Small intestine (tissue), 7 donors: Measurements from ENCODE around the gene UBP1. TPM values are rescaled to one million over a fixed set of nuclear protein-coding genes. Genes with fewer than 3 reads are reported as not detected.
"Not testable (repeated sequence)": the region's sequence is repeated elsewhere in the genome, so short reads cannot be mapped to it uniquely, and the experiment has no call there.

Experiments
- DNase-seq, 2 donors: peaks; one replicate each; pipeline versions ENCODE4 v3.0.0 to v3.0.0-alpha.2; 2013
- FAIRE-seq: peaks from 2 replicates; lab custom pipeline; 2012; peaks lifted over from hg19 to GRCh38; lab: Jason Lieb, UNC
- H3K27ac ChIP-seq, 3 donors: one replicate each; pipeline ENCODE4 v1.5.1; 2013; ENCODE audit warnings: low read length in 2 of 3, mild to moderate bottlenecking in 2 of 3, control low read depth in 1 of 3, inconsistent platforms in 1 of 3, low read depth in 1 of 3, moderate library complexity in 1 of 3
- H3K27me3 ChIP-seq, 3 donors: one replicate each; pipeline ENCODE4 v1.6.1; 2013; ENCODE audit warnings: low read length in 3 of 3, inconsistent platforms in 1 of 3; ENCODE audit not compliant: control insufficient read depth in 3 of 3, insufficient read depth in 3 of 3
- H3K36me3 ChIP-seq, 3 donors: one replicate each; pipeline ENCODE4 v1.6.1; 2013; ENCODE audit warnings: low read length in 3 of 3, inconsistent platforms in 1 of 3, low read depth in 1 of 3, mild to moderate bottlenecking in 1 of 3, moderate library complexity in 1 of 3; ENCODE audit not compliant: control insufficient read depth in 3 of 3, insufficient read depth in 2 of 3
- H3K4me1 ChIP-seq, 3 donors: one replicate each; pipeline ENCODE4 v1.6.1; 2013; ENCODE audit warnings: low read length in 2 of 3, inconsistent platforms in 1 of 3, low read depth in 1 of 3, mild to moderate bottlenecking in 1 of 3, moderate library complexity in 1 of 3; ENCODE audit not compliant: control insufficient read depth in 3 of 3, insufficient read depth in 2 of 3
- H3K4me3 ChIP-seq, 3 donors: one replicate each; pipeline ENCODE4 v1.5.1; 2013; ENCODE audit warnings: low read length in 3 of 3, control low read depth in 1 of 3, inconsistent platforms in 1 of 3, low read depth in 1 of 3, mild to moderate bottlenecking in 1 of 3, moderate library complexity in 1 of 3
- H3K9me3 ChIP-seq, 2 donors: one replicate each; pipeline ENCODE4 v1.6.1; 2013; ENCODE audit warnings: low read depth in 1 of 2, low read length in 1 of 2; ENCODE audit not compliant: control insufficient read depth in 2 of 2, insufficient read depth in 1 of 2
- WGBS, 3 donors: extraction: QIAGEN DNeasy Blood & Tissue Kit; methylation state at CpG; one replicate each; pipeline ENCODE4 v1.1.7; 2013; 5-methylcytosine and 5-hydroxymethylcytosine counted together
- polyA plus RNA-seq, 4 donors: library from polyadenylated mRNA; stranded (reverse) in 3 of 4; unstranded in 1 of 4; fragments of 200-250 nt in 3 of 4; fragments of 120-200 nt in 1 of 4; gene quantifications; one replicate each; pipeline versions ENCODE4 v1.2.1 to v1.2.3, GENCODE V29; 2013
- donor health status: healthy with polysubstance abuse.
- donor health status: control.
- donor health status: control.
- donor health status: Bipolar disorder and iron deficiency.
- donor health status: healthy.

The UBP1 gene
- polyA plus RNA-seq, 4 donors = 20.0 to 71.1 (median 35.0) TPM

DNA sequence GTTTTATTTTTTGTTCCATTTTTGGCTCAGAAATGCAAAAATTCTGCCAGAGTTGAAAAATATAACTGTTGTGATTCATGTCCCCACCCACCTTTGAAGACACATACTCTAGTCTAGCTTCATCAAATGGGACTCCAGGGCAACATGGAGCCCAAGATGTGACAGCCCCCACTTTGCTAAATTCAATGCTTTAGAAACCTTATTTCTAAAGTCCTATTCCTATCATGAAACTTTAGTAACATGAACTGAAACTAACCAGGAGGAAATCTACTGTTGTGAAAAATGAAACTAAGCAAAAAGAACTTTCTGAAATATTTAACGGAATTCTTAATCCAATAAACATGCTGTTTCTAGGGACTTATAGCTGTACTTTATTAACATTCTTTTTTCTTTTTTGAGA, 20.3 kb downstream of the UBP1 start:
- no peaks in the 10 kb centered on the region for H3K4me1 ChIP-seq
- no peak overlapping the region for H3K4me3 ChIP-seq
- H3K27me3 ChIP-seq = no peaks in the 10 kb centered on the region
- DNase-seq = no peak
- no peaks in the 10 kb centered on the region for H3K9me3 ChIP-seq
- 90 to 98% (median 90%) methylated on average over 1 of the region's 1 CpG for WGBS, 3 donors
- no peak for FAIRE-seq
- no peak overlapping the region for H3K27ac ChIP-seq
- peaks cover 0 to 47% (median 4%) of the 10 kb centered on the region in 3 donors for H3K36me3 ChIP-seq

DNA sequence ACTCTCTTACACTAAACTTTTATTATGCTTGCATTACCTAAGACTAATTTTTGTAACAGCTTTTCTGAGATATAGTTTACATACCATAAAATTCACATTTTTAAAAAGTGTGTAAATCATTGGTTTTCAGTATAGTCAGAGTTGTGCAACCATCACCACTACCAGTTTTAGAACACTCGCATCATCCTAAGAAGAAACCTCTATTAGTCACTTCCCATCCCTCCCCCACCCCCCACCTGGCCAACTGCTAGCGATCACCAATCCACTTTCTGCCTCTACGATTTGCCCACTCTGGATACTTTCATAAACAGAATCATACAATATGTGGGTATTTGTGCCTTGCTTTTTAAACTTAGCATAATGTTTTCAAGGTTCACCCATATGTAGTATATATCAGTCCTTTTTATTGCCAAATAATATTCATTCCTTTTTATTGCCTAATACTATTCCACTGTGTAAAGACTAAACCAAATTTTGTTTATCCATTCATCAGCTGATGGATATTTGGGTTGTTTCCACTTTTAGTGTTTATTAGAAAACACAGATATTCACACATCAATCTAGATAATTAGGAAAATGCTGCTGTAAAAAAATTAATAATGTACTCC, 23.0 kb downstream of the UBP1 start:
- Histone ChIP-seq H3K4me3 (no peak overlapping the region), H3K4me1 (no peaks in the 10 kb centered on the region), H3K36me3 (peaks cover 7 to 42% (median 11%) of the 10 kb centered on the region in 3 donors), H3K27ac (no peak overlapping the region), H3K9me3 (no peaks in the 10 kb centered on the region), H3K27me3 (no peaks in the 10 kb centered on the region)
- WGBS, 3 donors = 79 to 96% (median 80%) methylated on average over 3 of the region's 3 CpGs
- FAIRE-seq (no peak), DNase-seq (no peak)

DNA sequence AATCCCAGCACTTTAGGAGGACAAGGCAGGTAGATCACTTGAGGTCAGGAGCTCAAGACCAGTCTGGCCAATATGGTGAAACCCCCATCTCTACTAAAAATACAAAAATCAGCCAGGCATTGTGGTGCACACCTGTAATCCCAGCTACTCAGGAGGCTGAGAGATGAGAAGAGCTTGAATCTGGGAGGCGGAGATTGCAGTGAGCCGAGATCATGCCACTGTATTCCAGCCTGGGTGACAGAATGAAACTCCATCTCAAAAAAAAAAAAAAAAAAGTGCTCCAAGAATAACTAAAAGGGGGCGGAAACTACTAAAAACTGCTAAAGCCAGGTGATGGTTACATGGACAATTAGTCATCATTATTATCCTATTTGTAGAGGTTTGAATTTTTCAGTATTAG, 29.4 kb downstream of the UBP1 start:
- H3K27me3 ChIP-seq, H3K4me1 ChIP-seq, H3K27ac ChIP-seq, DNase-seq, H3K4me3 ChIP-seq, H3K9me3 ChIP-seq, FAIRE-seq: not testable (repeated sequence)
- 95 to 97% (median 97%) methylated on average over 3 of the region's 3 CpGs for WGBS, 3 donors
- peaks cover 19 to 33% (median 22%) of the 10 kb centered on the region in 3 donors for H3K36me3 ChIP-seq

DNA sequence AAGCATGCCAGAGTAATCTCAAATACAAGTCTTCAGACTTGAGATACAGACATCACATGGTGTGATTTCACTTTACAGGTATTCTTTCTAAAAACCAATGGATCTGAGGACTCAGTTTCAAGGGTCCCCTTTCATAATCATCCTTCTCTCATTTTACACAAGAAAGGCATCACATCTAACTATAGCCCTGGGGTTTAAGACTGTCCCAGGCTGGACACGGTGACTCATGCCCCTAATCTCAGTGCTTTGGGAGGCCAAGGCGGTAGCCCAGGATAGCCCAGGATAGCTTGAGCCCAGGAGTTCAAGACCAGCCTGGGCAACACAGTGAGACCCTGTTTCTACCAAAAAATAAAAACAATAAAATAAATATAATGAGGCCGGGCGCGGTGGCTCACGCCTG, 36.4 kb downstream of the UBP1 start:
- no peak for DNase-seq
- FAIRE-seq = no peak
- 94 to 98% (median 98%) methylated on average over 6 of the region's 6 CpGs for WGBS, 3 donors
- Histone ChIP-seq H3K4me3 (no peak overlapping the region), H3K36me3 (peaks cover 25 to 35% (median 28%) of the 10 kb centered on the region in 3 donors), H3K27me3 (no peaks in the 10 kb centered on the region), H3K9me3 (no peaks in the 10 kb centered on the region), H3K4me1 (no peaks in the 10 kb centered on the region), H3K27ac (no peak overlapping the region)

DNA sequence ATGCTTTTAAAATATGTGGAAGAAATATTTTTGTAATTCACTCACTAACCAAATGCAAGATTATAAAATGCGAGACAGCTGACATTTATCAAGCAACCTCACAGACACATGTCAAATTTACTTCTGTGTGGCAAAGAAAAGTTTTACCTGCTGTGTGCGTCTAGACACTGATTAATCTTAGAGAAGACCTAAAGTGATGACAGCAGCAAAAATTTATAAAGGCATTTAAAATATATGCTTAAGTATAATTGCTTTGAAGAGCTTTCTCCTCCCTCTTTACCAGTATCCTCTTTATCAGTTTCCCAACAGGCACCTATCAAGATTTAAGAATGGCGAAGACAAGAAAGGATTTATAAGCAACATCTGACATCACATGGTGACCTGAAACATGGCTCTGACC, 37.3 kb downstream of the UBP1 start:
- no peak overlapping the region for H3K4me3 ChIP-seq
- FAIRE-seq (no peak), DNase-seq (no peak)
- H3K4me1 ChIP-seq = no peaks in the 10 kb centered on the region
- WGBS, 3 donors = 94 to 97% (median 96%) methylated on average over 3 of the region's 3 CpGs
- peaks cover 27 to 33% (median 32%) of the 10 kb centered on the region in 3 donors for H3K36me3 ChIP-seq
- no peak overlapping the region for H3K27ac ChIP-seq
- no peaks in the 10 kb centered on the region for H3K9me3 ChIP-seq
- no peaks in the 10 kb centered on the region for H3K27me3 ChIP-seq

DNA sequence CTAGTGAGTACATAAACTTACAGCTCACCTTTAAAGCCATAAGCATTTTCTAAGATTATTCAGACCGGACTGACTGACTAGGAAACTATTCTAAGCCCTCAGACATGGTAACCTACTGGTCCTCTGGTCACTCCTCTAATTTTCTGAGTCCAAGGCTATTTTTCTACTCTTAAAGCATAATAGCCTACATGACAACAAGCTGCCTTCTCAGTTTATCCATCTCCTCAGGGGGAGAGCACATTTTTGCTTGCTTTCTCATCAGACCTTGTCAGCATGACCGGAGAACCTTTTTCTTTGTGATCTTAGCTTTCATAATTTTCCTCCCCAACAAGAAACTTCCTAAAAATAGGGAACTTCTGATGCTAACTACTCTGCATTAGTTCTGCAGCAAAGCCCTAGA, 38.4 kb downstream of the UBP1 start:
- no peak for DNase-seq
- H3K4me1 ChIP-seq = no peaks in the 10 kb centered on the region
- no peak overlapping the region for H3K4me3 ChIP-seq
- FAIRE-seq = no peak
- H3K9me3 ChIP-seq = no peaks in the 10 kb centered on the region
- WGBS, 3 donors = 93 to 95% (median 93%) methylated on average over 2 of the region's 2 CpGs
- H3K27me3 ChIP-seq = no peaks in the 10 kb centered on the region
- peaks cover 26 to 34% (median 32%) of the 10 kb centered on the region in 3 donors for H3K36me3 ChIP-seq
- no peak overlapping the region for H3K27ac ChIP-seq

DNA sequence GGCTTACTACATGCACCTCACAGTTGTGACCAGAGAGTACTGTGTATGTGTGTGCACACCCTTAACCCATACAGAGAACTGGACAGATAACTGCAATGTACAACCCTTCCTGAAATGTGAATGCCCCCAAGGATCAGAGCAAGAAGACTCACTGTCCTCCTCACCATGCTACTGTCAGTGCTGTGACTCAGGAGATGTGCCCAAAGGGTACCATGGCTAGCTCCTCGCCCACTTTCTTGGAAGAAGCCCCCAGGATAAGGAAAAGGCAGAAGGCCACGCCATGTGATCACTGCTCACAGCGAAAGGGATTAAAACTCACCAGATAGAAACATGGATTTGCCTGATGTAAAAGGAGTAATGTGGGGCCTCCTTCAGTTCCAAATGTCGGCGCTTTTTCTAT, 41.8 kb downstream of the UBP1 start:
- FAIRE-seq (no peak), DNase-seq (no peak)
- no peaks in the 10 kb centered on the region for H3K27me3 ChIP-seq
- no peaks in the 10 kb centered on the region for H3K9me3 ChIP-seq
- 97 to 99% (median 98%) methylated on average over 5 of the region's 5 CpGs for WGBS, 3 donors
- H3K27ac ChIP-seq = no peak overlapping the region
- no peaks in the 10 kb centered on the region for H3K4me1 ChIP-seq
- peaks cover 27 to 33% (median 32%) of the 10 kb centered on the region in 3 donors for H3K36me3 ChIP-seq
- no peak overlapping the region for H3K4me3 ChIP-seq

DNA sequence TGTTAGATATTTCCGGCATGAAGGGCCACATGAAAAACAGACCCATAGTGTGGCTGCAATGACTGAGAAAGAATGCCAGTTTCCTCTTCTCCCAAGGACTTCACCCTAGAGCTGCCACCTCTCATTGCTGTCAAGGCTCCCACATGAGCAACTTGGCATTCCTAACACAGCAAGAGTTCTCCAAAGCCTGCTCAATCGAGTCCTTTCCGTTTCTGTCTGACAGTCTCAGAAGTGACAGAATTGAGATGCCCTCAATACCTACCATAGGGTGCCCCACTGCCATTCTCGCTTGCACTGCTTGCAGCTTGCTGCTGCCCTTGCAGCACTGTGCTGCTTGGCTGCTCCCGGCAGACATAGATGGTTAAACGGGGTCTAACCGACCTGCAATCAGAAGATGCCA, 44.3 kb downstream of the UBP1 start:
- 92 to 96% (median 94%) methylated on average over 7 of the region's 7 CpGs for WGBS, 3 donors

More for the DNA sequence above, 44.3 kb downstream of the UBP1 start:
- Histone ChIP-seq H3K4me1 (no peaks in the 10 kb centered on the region), H3K36me3 (peaks cover 25 to 33% (median 31%) of the 10 kb centered on the region in 3 donors), H3K4me3 (no peak overlapping the region), H3K27ac (no peak overlapping the region), H3K27me3 (no peaks in the 10 kb centered on the region), H3K9me3 (no peaks in the 10 kb centered on the region)
- no peak for DNase-seq
- FAIRE-seq = no peak
